ENCODE measurements around the gene ARHGAP19.
"Not testable (repeated sequence)": the region's sequence is repeated elsewhere in the genome, so short reads cannot be mapped to it uniquely, and the experiment has no call there.

ARHGAP19 gene

DNA sequence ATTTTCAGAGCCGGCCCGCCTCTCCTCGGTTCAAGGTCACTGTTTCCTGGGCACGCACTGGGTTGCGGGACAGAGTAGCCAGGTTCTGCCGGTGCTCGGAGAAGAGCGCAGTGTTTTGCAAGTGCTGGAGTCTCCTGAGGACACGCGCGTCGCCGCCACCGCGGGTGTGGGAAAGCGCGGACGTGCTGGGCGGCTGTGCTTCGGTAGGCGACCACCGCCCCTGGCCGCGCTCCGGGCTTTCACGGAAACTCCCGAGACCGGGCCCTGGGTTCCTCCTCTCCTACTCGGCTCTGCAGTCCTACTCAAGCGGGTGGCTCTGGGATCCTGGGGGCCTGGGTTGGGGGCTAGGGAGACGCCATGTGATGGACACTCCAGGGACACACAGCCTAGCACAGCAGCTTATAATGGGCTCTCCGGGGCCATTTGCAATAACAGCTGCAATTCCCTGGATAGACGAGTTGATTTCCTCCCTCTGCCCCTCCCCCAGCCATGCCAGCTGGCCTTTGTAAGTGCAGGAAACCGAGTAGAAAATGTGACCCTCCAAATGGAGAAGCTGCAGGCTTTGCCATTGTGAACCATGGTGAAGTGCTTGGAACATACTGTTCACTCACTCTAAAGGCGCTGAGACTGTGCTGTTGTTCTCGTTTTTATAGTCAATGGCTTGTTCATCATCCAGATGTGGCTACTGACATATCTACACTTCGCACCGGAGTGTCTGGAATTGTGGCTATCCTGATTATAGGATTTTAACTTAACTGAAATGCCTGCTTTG, 28.8 kb upstream of the ARHGAP19 start:
- no peak for DNase-seq

DNA sequence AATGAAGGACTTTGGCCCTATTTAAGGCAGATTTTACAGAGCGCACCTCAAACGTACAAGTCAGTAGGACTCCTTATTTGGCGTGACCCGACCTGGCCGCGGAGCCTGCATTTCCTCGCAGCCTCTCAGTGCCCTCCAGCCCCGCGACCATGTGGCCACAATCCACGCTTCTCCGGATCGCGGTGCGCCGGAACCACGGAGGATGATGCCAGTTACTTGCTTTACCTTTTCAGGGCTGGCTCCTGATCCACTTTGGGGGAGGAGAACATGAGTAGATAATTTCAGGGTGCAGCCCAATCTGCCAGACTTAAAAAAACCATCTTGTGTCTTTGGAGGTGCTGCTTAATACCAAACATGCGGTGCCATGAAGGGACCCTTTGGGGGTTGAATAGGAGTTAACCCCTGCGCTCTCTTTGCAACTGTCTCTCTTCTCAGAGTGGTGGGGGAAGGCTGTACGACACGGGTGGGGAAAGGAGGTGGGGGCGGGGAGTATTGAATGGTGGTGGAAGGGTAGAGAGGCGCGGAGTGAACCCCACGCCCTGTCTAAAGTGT, 28.1 kb upstream of the ARHGAP19 start:
- peak; percentile 35 for DNase-seq

DNA sequence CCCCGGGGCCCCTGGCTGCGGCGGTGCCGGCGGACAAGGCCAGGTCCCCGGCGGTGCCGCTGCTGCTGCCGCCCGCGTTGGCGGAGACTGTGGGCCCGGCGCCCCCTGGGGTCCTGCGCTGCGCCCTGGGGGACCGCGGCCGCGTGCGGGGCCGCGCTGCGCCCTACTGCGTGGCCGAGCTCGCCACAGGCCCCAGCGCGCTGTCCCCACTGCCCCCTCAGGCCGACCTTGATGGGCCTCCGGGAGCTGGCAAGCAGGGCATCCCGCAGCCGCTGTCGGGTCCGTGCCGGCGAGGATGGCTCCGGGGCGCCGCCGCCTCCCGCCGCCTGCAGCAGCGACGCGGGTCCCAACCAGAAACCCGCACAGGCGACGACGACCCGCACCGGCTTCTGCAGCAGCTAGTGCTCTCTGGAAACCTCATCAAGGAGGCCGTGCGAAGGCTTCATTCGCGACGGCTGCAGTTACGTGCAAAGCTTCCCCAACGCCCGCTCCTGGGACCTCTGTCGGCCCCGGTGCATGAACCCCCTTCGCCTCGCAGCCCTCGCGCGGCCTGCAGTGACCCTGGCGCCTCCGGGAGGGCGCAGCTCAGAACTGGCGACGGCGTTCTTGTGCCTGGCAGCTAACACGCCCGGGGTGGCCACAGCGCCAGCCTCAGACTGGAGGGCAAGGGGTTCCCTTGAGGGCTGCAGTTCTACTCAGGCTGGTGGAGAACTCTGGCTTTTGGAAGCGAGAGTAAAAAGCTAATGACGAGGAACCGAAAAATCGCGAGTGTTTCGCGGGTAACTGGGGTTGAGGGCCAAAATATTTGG, 27.4 kb upstream of the ARHGAP19 start:
- DNase-seq: peak; percentile 72

DNA sequence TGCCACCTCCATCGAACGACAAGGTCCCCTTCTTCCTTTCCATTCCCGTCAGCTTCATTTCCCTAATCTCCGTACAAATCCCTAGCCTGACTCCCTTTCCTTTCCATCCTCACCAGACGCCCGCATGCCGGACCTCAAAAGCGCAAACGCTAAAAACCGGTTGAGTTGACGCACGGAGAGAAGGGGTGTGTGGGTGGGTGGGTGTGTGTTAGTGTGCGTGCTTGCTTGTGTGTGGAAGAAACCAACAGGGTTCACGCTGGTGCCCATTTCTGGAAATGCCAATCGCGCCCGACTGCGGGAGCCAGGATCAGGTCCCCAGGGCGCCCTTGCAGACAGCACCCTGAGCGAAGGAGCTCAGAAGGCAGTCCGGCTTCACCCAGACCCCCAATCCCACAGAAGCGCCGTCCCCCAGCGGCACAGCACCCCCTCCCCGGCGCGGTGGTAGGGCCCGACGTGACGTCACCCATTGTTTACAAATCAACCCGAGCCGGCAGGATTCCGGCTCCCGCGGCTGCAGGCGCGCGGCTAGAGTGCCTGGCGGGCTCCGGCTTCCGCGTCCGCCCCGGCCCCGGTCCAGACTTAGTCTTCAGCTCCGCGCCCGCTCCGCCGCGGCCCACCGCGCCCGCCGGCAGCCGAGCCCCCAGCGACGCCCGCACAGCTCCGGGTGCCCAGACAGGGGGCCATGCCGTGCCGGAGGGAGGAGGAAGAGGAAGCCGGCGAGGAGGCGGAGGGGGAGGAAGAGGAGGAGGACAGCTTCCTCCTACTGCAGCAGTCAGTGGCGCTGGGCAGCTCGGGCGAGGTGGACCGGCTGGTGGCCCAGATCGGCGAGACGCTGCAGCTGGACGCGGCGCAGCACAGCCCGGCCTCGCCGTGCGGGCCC, 26.6 kb upstream of the ARHGAP19 start, which contains the start of gene FRAT1:
Gene FRAT1, plus strand, starts transcription at position 500 of the 880 bp plus-strand sequence. Its CDS starts 183 bp downstream, at position 683.
- DNase-seq: peak; percentile 89

DNA sequence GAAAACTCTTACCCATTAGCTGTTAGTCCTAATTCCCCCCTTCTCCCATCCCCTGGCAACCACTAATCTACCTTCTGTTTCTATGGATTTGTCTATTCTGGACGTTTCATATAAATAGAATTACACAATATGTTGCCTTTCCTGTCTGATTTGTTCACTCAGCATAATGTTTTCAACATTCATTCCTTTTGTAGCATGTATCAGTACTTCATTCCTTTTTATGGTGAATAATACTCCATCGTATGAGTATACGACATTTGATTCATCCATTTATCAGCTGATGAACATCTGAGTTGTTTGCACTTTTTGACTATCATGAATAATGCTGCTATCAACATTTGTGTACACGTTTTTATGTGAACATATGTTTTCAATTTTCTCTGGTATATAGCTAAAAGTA, 22.2 kb upstream of the ARHGAP19 start:
- no peak for DNase-seq

DNA sequence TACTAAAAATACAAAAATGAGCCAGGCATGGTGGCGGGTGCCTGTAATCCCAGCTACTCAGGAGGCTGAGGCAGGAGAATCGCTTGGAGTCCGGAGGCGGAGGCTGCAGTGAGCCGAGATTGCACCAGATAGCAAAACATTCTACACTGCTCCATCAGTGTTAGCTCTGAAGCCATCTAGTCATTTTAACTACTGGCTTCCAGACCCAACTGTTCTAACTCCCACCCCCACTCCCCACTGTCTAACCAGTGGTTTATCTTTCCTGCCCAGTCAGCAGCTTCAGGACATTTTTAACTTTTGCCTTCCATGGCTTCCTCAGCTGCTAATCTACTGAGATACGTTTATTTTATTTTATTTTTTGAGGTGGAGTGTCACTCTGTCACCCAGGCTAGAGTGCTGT, 20.5 kb upstream of the ARHGAP19 start:
- DNase-seq: no peak

DNA sequence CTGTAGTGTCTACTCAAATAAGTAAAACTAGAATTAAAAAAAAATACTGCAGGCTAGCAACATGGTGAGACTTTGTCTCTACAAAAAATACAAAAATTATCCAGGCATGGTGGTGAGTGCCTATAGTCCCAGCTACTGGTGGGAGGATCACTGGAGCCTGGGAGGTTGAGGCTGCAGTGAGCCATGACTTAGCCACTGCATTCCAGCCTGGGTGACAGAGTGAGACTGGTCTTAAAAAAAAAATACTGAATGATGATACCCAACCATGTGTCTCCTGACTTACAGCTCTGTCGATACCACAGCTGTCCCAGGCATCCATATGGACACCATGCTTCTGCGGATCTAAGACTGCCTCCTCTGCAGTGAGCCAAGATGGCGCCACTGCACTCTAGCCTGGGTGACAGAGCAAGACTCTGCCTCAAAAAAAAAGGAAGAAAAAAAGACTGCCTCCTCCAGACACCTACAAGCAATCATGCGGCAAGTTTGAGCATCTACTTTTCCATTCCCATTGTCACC, 18.7 kb upstream of the ARHGAP19 start:
- no peak for DNase-seq

DNA sequence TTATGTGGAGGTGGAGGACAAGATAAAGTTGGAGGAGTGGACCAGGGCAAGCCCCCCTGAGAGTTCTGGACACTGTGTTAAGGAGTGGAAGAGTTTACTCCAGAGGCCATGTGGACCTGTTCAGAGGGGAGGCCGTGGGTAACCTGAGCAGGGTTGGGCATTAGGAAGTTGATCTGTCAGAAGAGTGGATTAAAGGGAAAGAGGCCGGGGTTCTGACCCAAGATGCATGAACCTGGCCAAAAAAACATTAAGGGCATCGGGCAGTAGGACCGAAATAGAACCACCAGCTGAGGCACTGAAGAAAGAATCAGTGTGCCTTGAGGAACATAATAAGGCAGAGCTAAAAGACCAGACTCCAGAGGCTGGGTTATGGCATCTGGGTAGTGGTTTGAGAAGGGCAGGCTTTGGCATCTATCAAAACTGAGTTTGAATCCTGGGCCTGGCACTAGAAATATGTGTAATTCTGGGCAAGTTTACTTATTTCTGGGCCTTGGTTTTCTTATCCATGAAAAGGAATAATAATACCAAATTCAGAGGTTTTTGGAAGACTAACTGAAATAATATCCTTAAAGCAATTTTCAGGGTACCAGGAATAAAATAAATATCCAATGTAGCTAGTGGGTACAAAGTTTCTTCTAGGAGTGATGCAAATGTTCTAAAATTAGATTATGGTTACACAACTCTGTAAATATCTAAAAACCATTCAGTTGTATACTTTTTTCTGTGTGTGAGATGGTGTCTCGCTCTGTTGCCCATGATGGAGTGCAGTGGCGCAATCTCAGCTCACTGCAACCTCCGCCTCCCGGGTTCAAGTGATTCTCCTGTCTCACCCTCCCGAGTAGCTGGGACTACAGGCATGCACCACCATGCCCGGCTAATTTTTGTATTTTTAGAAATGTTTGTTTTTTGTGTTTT, 15.7 kb upstream of the ARHGAP19 start:
- no peak for DNase-seq

DNA sequence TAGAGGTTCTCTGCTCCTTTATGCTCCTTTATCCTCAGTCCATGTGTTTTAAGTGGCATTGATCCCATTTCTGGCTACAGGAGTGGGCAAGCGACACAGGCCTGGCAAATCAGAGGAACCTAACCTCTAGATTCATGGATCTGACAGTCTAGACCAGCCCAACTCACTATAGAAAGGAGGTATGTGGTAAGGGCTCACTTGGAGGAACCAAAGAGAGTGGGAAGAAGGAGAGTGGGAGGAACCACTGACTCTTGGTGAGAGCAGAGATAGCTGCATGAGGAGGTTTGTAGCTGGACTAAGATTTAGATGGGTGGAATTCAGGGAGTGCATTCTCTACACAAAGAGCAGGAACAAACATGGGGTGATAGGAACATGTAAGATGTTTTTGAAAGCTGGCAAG, 15.0 kb upstream of the ARHGAP19 start:
- DNase-seq: no peak

DNA sequence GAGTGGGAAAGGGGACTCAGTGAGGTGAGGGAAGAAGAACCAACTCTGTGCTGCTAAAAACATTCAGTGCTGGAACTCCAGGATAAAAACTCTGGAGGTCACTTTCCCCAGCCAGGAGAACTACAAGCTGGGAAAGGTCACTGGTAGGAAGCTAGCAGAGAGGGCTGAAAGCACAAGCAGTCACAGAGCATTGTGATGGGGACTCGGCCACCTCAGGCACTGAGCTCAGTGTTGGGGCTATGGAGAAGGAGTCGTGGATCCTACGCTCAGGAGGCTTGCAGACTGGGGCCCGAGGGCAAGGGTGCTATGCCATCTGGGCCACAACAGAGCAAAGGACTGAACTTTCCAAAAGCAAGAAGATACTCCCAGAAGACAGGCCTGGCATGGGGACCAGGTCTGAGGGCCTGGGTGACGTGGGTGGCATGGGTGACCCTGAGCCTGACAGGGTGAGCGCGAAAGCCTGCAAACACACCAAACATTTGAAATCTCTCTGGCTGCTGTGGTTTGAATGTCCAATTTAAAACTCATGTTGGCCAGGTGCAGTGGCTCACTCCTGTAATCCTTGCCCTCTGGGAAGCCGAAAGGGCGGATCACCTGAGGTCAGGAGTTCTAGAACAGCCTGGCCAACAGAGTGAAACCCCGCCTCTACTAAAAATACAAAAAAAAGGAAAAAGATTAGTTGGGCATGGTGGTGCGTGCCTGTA, 9.8 kb upstream of the ARHGAP19 start:
- DNase-seq: no peak

DNA sequence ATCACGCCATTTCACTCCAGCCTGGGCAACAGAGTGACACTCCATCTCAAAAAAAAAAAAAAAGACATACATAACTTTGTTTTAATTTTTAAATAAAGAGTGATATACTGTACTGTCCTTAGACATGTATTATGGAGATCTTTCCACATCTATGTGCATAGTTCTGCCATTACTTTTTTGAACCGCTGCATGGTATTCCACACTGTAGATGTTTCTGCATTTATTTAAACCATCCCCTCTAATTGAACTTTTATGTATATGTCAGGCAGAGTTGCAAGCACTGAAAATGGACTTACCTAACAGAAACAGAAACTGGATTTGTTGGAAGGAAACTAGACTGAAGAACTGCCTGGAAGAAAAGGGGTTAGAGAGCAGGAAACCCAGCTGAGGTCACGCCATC, 8.5 kb upstream of the ARHGAP19 start:
- DNase-seq: no peak

DNA sequence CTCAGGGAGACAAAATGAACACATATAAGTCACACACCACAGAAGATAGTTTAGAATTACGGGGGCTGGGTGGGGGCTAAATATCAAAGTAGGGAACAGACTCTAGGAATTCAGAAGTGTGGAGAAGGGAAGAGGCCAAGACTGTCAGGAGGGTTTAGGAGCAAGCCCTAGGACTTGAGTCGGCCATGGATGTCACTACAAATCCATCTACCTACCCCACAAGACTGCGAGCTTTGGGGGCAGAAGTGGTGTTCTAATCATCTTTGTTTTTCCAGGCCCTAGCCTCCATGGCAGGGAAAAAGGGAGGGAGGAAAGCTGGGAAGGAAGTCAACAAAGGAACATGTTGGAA, 5.8 kb upstream of the ARHGAP19 start:
- DNase-seq: no peak

DNA sequence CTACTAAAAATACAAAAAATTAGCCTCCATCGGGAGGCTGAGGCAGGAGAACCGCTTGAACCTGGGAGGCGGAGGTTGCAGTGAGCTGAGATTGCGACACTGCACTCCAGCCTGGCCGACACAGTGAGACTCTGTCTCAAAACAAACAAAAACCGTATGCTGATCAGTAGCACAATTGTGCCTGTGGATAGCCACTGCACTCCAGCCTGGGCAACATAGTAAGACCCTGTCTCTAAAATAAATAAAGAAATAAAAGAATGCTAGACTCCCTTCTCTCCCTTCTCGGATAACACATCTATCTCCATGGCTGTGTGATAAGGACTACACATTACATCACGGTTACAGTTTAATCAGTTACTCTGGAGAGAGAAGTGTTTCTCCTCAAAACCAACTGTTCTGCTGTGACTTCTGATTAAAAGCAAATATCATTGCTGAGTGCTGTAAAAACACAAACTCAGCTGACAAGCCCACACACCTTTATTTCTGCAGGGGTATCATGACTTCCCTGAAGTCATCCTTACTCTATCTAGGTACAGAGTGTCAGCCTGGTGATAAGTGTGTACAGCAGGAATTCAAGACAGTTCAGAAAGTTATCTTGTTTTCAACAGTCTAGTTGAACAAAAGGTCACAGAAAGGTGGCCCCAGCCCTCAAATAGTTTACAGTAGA, 5.3 kb upstream of the ARHGAP19 start:
- no peak for DNase-seq

DNA sequence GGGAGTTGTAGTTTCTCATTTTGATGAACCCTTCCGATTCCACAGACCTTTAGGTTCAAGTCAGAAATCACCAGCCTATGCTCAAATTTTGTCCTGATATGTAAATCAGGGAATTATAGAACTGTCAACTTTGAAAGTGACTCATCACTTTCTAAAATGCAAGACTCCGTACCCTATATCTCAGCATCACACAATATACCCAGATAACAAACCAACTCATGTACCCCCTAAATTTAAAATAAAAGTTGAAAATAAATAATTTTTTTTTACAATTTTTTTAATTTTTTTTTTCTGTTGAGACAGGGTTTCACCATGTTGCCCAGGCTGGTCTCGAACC, 393 bp upstream of the ARHGAP19 start:
- no peak for DNase-seq

DNA sequence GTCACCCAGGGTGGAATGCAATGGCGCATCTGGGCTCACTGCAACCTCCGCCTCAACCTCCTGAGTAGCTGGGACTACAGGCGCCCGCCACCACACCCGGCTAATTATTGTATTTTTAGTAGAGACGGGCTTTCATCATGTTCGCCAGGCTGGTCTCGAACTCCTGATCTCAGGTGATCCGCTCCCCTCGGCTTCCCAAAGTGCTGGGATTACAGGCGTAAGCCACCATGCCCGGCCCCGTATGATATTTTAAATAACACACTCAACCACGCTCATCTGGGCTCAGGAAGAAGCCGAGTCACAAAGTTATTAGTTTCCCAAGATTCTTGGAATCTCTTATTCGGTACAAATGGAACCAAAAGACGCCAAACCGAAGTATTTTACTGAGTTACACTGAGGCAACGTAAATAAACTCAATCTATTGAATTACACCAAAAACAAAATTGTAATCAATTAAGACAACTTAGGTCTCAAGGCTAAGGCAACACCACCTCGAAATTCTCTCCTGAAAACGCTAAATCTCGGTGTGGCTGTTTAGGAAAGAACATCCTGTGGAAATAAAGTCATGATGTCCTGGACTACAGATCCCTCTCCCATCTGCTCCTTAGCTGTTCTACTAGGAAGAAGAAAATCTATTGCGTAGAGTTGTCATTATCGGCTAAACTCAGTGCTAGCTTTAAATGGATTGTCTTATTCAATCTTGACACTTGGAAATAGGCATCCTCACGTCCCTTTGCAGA, 910 bp downstream of the ARHGAP19 start:
- no peak for DNase-seq

DNA sequence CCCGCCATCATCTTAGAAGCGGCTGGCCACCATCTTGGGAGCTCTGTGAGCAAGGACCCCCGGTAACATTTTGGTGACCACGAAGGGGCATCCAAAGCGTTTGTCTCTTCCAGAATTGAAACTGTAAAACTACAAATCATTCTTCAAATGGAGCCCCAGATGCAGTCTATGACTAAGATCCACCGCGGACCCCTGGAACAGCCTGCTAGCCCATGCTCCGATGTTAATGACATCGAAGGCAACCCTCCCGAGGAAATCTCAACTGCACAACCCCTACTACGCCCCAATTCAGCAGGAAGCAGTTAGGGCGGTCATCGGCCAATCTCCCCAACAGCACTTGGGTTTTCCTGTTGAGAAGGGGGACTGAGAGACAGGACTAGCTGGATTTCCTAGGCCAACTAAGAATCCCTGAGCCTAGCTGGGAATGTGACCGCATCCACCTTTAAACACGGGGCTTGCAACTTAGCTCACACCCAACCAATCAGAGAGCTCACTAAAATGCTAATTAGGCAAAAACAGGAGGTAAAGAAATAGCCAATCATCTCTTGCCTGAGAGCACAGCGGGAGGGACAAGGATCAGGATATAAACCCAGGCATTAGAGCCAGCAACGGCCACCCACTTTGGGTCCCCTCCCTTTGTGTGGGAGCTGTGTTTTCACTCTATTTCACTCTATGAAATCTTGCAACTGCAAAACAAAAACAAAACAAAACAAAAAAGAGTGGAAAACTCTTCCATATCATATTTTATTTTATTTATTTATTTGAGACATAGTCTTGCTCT, 1.7 kb downstream of the ARHGAP19 start:
- DNase-seq: not testable (repeated sequence)

DNA sequence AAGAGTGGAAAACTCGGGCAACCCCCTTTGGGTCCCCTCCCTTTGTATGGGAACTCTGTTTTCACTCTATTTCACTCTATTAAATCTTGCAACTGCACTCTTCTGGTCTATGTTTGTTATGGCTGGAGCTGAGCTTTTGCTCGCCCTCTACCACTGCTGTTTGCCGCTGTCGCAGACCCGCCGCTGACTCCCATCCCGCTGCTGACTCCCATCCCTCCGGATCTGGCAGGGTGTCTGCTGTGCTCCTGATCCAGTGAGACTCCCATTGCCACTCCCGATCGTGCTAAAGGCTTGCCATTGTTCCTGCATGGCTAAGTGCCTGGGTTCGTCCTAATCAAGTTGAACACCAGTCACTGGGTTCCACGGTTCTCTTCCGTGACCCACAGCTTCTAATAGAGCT, 2.4 kb downstream of the ARHGAP19 start:
- DNase-seq: not testable (repeated sequence)

DNA sequence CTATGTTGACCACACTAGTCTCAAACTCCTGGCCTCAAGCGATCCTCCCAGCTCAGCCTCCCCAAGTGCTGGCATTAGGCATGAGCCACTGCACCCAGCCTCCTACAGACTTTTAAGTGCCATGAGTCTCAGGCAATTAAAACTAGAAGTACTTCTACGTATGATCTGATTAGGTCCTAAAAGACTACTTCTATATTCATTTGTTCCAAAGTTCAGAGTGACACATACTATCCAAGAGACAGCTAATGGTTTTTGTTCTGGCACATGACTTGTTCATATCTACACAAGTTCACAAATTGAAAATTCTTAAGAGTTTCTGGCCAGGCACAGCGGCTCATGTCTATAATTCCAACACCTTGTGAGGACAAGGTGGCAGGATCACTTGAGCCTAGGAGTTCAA, 11.7 kb downstream of the ARHGAP19 start:
- no peak for DNase-seq

Measured in activated naive CD4-positive, alpha-beta T cell treated with Interleukin-2 at 50 U/mL for 16 hours (primary cell).